GM12892 (cell line): ENCODE results near the gene SORBS2.

Experiments
- DNase-seq: peaks from one replicate; pipeline ENCODE4 v3.0.0; 2011; ENCODE audit not compliant: insufficient read length
- FAIRE-seq: peaks from 2 replicates; lab custom pipeline; 2011; peaks lifted over from hg19 to GRCh38; lab: Jason Lieb, UNC
- POLR2A ChIP-seq: IDR thresholded peaks from 2 replicates; pipeline ENCODE4 v1.6.1; 2011; ENCODE audit warnings: low read depth, low read length, control low read depth
- POLR2AphosphoS5 ChIP-seq: IDR thresholded peaks from 2 replicates; pipeline ENCODE4 v1.6.1; 2011; ENCODE audit warnings: low read depth, low read length, control low read depth
- TAF1 ChIP-seq: IDR thresholded peaks from 2 replicates; pipeline ENCODE4 v1.6.1; 2011; ENCODE audit warnings: low read depth, mild to moderate bottlenecking, control low read depth, low read length, borderline replicate concordance

Gene SORBS2

DNA sequence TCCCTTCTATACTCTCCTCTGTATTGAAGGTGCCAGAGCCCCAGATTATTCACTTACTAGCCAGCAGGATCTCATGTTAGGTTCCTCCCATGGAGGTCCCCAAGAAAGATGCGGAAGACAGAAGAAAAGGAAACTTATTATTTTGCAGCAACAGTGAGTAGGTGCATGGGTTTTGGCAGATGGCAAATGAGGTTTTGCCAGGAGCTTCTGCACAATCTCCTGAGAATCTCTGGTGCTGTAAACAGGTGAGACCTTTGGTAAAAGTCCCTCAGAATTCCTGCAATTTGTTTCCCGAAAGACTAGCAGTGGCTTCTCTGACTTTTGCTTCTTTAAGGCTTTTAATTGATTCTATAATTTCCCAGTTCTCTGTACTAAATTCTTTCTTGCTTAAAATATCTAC is 29.5 kb upstream of the SORBS2 start:
- FAIRE-seq (no peak), DNase-seq (no peak)
- TF ChIP-seq POLR2AphosphoS5 (no peak), POLR2A (no peak), TAF1 (no peak)

DNA sequence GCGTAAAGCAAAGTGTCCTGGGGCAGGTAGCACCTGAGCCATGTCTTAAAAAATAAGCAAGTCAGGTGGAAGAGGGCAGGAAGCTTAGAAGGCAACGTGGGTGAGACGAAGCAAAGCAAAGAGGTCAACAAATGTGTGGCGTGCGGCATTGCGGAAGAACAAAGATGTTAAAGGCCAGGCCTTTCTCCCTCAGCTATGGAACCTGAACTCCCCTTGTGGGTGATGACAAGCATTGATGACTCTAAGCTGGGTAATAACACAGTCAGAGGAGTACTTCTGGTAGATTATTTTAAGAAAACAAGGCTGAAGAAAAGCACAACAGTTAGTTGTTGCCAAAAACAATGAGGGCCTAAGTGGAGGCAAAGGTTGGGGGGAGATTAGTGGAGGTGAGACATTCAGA is 29.0 kb upstream of the SORBS2 start:
- no peak for DNase-seq
- FAIRE-seq = no peak

GRCh38 chr4:185840201-185840600 is 28.2 kb upstream of the SORBS2 start:
- DNase-seq (no peak), FAIRE-seq (no peak)
- TF ChIP-seq POLR2AphosphoS5 = no peak
- no peak for TF ChIP-seq POLR2A
- TF ChIP-seq TAF1 = no peak

More for the DNA sequence above, 29.0 kb upstream of the SORBS2 start:
- TF ChIP-seq TAF1 (no peak), POLR2A (no peak)

- FAIRE-seq (no peak), DNase-seq (no peak)
- TF ChIP-seq POLR2A = no peak
- no peak for TF ChIP-seq POLR2AphosphoS5
- TF ChIP-seq TAF1 = no peak
Observed at GRCh38 chr4:185839770-185840169, 27.8 kb upstream of the SORBS2 start.

DNA sequence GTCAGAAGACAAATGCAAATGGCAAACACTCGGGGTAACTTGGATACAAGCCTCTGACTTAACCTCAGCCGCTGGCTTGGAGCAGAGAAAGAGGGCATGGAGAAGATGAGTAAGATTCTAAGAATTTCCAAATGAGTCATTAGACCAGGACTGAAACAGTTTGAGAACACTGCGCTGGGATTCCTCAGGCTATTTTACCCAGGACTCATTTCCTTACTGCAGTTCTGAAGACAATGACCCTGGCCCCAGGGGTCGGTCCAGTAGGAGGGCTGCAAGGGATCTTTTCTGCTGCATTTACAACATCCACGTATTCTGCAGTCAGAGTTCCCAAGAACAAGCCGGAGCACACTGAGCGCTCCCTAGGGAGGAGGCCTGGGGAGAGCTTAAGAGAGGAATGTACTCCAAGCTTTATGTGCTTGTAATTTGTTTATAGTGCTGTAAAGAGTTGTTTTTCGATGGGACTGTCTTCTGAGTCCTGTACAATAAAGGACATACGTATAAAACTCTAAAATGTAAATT is 27.3 kb upstream of the SORBS2 start:
- no peak for FAIRE-seq

DNA sequence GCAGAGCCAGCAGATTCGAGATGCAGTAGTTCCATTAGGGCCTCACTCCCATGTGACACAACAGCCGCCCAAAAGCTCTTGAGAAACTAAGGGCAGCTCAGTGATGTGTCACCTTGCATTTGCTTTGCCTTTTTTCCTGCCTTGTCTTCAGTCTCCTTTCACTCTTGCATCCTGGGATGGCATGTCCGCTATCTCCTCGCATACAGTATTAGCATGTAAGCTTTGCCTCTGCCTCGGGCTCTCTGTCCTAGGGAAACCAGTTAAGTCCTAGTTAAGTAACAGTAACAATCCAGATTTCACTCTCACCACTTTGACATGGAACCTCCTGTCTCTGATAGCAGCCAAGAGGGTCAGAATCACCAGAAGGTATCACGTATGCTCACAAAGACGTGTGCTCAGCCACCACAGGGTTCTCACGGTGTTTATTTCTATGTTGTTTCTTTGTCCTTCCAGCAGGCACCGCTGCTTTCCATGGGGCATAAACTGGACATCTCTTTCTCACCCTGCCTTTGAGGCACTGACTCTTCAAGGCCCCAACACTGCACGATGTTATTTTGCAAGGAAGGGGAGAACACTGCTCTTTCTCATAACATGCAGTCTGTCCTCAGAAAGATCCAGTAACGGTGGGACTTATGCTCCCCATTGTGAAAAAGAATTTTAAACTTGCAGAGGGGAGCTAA is 26.7 kb upstream of the SORBS2 start:
- no peak for FAIRE-seq
- TF ChIP-seq TAF1 (no peak), POLR2AphosphoS5 (no peak), POLR2A (no peak)
- no peak for DNase-seq

More for the DNA sequence above, 27.3 kb upstream of the SORBS2 start:
- DNase-seq = no peak
- TF ChIP-seq POLR2A (no peak), POLR2AphosphoS5 (no peak), TAF1 (no peak)

DNA sequence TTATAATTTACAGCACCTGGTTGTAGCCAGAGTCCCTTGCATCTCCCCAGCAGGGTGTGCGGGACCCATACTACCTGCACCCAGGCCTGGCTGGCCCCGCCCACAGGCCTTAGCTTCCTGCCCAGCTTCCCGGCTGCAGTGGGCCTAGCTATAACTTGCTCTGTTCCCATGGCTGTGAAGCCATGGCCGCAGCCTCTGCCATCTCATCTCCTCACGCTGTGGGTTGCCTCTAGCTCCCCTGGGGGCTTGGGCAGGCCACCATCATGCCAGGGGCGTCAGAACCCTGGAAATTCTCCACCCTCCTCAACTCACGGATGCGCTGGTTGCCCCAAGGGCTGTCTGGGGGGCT is 26.1 kb upstream of the SORBS2 start:
- FAIRE-seq (no peak), DNase-seq (no peak)
- TF ChIP-seq TAF1 (no peak), POLR2A (no peak), POLR2AphosphoS5 (no peak)

GRCh38 chr4:185837415-185838103 is 25.6 kb upstream of the SORBS2 start:
- FAIRE-seq = no peak
- no peak for DNase-seq
- TF ChIP-seq POLR2AphosphoS5 = no peak
- TF ChIP-seq POLR2A = no peak
- TF ChIP-seq TAF1 = no peak

DNA sequence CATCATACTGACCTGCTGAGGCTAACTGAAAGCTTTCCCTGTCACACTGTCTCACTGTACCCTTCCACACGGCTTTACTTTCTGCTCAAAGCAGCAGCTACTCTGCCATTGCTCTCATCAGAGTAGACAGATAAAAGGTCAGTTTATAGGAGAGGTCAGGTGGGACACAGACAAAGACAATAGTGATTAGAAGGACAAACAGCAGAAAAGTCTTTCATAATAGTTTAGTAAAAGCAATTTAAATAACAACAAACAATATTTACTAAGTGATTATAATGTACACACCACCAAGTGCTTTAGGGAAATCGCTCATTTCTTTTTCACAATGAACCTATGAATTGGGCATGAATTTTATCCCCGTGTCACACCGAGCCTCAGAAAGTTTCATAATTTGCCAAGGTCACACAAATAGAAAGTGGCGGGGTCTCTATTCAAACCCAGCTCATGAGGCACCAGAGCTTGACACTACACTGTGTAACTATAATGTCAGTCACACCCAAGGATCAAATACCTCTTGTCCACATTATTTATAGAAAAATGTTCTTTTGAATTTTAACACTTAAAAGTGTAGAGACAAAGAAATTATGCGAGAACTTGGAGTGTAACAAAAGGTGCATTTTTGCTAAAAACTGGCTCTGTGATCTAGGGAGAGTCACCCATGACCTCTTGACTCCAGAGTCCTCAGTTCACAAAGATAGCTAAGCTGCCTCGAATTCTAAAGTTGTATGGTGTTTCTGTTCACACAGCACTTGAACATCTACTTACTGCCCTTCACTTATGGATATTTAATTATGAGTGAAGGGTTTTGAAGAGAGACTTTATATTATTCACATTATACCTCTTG is 24.5 kb upstream of the SORBS2 start:
- FAIRE-seq (peak; percentile 30), DNase-seq (no peak)
- no peak for TF ChIP-seq TAF1

GRCh38 chr4:185835814-185836213 is 23.8 kb upstream of the SORBS2 start:
- DNase-seq = no peak
- no peak for FAIRE-seq
- TF ChIP-seq POLR2A (no peak), POLR2AphosphoS5 (no peak), TAF1 (no peak)

- no peak for DNase-seq
- FAIRE-seq = no peak
- no peak for TF ChIP-seq POLR2A
- TF ChIP-seq TAF1 = no peak
- no peak for TF ChIP-seq POLR2AphosphoS5
Observed at GRCh38 chr4:185835336-185835735, 23.3 kb upstream of the SORBS2 start.
